Right lobe of liver (tissue), 6 donors: ENCODE data around the gene CDT1. TPM values are rescaled to one million over a fixed set of nuclear protein-coding genes. Genes with fewer than 3 reads are reported as not detected.

ENCODE experiments used
- ATAC-seq, 4 donors: fragments of 200-7000 bp; cut with Tn5 transposase; one replicate each; pipeline ENCODE4 v1.9.1; 2020; ENCODE audit warnings: mild to moderate bottlenecking in 4 of 4, moderate library complexity in 4 of 4
- DNase-seq, 3 donors: peaks; one replicate each; pipeline ENCODE4 v3.0.0-alpha.2; 2020
- H3K27ac ChIP-seq, 3 donors: fragments of 200-600 bp; one replicate each; pipeline ENCODE4 v1.8.0; 2022
- H3K27me3 ChIP-seq, 2 donors: fragments of 200-600 bp; one replicate each; pipeline ENCODE4 v1.8.0; 2022
- H3K36me3 ChIP-seq, 4 donors: fragments of 200-600 bp; sonication (generic) in 1 of 4; one replicate each; pipeline versions ENCODE4 v1.5.1 to v1.8.0; 2017 to 2022; ENCODE audit warnings: control low read depth in 1 of 4
- H3K4me1 ChIP-seq, 4 donors: fragments of 200-600 bp; sonication (generic) in 1 of 4; one replicate each; pipeline versions ENCODE4 v1.5.1 to v1.8.0; 2017 to 2022; ENCODE audit warnings: control low read depth in 1 of 4
- H3K4me3 ChIP-seq, 3 donors: fragments of 200-600 bp; one replicate each; pipeline ENCODE4 v1.8.0; 2022
- H3K9me3 ChIP-seq, 4 donors: fragments of 200-600 bp; sonication (generic) in 1 of 4; one replicate each; pipeline versions ENCODE4 v1.5.1 to v1.8.0; 2017 to 2022; ENCODE audit warnings: control low read depth in 1 of 4
- POLR2A ChIP-seq: fragments of 450-650 bp; IDR thresholded peaks from one replicate; pipeline ENCODE4 v1.6.1; 2017; ENCODE audit warnings: antibody characterized with exemption, mild to moderate bottlenecking
- WGBS: methylation state at CpG from one replicate; pipeline ENCODE4 v1.1.6; 2018; ENCODE audit warnings: low coverage, low lambda C conversion rate; ENCODE audit not compliant: insufficient coverage; ENCODE audit errors: missing lambda C conversion rate; 5-methylcytosine and 5-hydroxymethylcytosine counted together
- intact Hi-C, 2 donors: fragments of 100-400 bp; cut with DNase I; formaldehyde crosslinking; loops; one replicate each; pipeline versions ENCODE4 v1.11.2 to v1.14.1; 2022
- total RNA-seq, 6 experiments: library from RNA; depleted of rRNA in 2 of 6; stranded (reverse); fragments of >200 nt in 2 of 6; fragmentation: NEBNext Ultra II Directional in 3 of 6; extraction: Animal tissue kit (Norgen Biotek cat#: 25700) in 3 of 6; gene quantifications; one replicate each; pipeline versions ENCODE4 v1.1.0 to v1.2.4, GENCODE V29; 2016 to 2023
- TF ChIP-seq, protein P1 (sequence below), 4 donors: fragments of 200-600 bp in 3 of 4; fragments of 450-650 bp in 1 of 4; IDR thresholded peaks; one replicate each; pipeline versions ENCODE4 v1.5.1 to v1.8.0; 2016 to 2022; ENCODE audit warnings: antibody characterized with exemption in 4 of 4, mild to moderate bottlenecking in 2 of 4
- donor health status: DM: no; HTN: yes; CAD: no.
- donor health status: DM: no; HTN: no; CAD: no.
- donor health status: DM: no; HTN: no; CAD: no.
- donor health status: DM: no; HTN: yes; CAD: no.
- donor health status: DM: no; HTN: yes; CAD: no.

The CDT1 gene
- total RNA-seq, 6 experiments from 2014 or later, result 0.22 to 9.6 (median 0.42) TPM

DNA sequence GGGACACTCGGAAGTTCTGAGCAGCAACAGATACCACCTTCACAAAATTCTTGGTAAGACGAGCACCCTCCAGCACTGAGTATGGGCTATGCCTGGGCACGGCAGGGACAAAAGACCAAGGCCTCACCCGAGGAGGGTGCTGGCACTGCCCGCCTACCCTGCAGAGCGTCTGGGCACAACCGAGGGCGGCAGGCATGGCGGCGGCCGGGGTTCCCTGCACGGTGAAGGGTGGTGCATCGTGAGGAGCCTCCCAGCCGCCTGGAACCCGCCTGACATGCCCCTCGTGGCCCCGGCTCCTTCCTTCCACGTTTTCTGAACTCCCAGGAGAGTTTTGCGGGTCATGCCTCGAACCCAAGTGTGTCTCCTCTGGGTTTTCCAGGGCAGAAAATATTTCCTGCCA, 34.2 kb downstream of the CDT1 start:
- H3K36me3 ChIP-seq, result peaks cover 0 to 8% (median 2%) of the 10 kb centered on the region in 4 donors
- H3K4me1 ChIP-seq, result no peaks in the 10 kb centered on the region
- H3K27ac ChIP-seq, result no peak overlapping the region
- H3K27me3 ChIP-seq, result no peaks in the 10 kb centered on the region
- H3K9me3 ChIP-seq, result no peaks in the 10 kb centered on the region
- 40% methylated on average over 1 of the region's 20 CpGs for WGBS
- no peak overlapping the region for H3K4me3 ChIP-seq
- intact Hi-C loops, result no loop called here
- no peak for DNase-seq
- ATAC-seq, result no peak
- TF ChIP-seq, protein P1, sequence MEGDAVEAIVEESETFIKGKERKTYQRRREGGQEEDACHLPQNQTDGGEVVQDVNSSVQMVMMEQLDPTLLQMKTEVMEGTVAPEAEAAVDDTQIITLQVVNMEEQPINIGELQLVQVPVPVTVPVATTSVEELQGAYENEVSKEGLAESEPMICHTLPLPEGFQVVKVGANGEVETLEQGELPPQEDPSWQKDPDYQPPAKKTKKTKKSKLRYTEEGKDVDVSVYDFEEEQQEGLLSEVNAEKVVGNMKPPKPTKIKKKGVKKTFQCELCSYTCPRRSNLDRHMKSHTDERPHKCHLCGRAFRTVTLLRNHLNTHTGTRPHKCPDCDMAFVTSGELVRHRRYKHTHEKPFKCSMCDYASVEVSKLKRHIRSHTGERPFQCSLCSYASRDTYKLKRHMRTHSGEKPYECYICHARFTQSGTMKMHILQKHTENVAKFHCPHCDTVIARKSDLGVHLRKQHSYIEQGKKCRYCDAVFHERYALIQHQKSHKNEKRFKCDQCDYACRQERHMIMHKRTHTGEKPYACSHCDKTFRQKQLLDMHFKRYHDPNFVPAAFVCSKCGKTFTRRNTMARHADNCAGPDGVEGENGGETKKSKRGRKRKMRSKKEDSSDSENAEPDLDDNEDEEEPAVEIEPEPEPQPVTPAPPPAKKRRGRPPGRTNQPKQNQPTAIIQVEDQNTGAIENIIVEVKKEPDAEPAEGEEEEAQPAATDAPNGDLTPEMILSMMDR (IDR thresholded peaks at IDR 0.05), result no peak
- no peak for TF ChIP-seq POLR2A

- TF ChIP-seq POLR2A, result no peak
- TF ChIP-seq, protein P1 (IDR thresholded peaks at IDR 0.05), result no peak
- intact Hi-C loops, result no loop called here
- H3K27me3 ChIP-seq, result no peaks in the 10 kb centered on the region
- ATAC-seq (no peak), DNase-seq (no peak)
- H3K4me1 ChIP-seq, result no peaks in the 10 kb centered on the region
- H3K27ac ChIP-seq, result no peak overlapping the region
- 85% methylated on average over 5 of the region's 19 CpGs for WGBS
- no peaks in the 10 kb centered on the region for H3K9me3 ChIP-seq
- H3K36me3 ChIP-seq, result peaks cover 0 to 8% (median 2%) of the 10 kb centered on the region in 4 donors
- H3K4me3 ChIP-seq, result no peak overlapping the region
Observed at GRCh38 chr16:88838566-88838965, 35.0 kb downstream of the CDT1 start.

GRCh38 chr16:88839026-88839529, 35.5 kb downstream of the CDT1 start:
- intact Hi-C loops, result no loop called here
- Histone ChIP-seq H3K9me3 (no peaks in the 10 kb centered on the region), H3K4me3 (no peak overlapping the region), H3K36me3 (peaks cover 0 to 8% (median 2%) of the 10 kb centered on the region in 4 donors), H3K27ac (no peak overlapping the region), H3K4me1 (no peaks in the 10 kb centered on the region), H3K27me3 (no peaks in the 10 kb centered on the region)
- TF ChIP-seq, protein P1 (IDR thresholded peaks at IDR 0.05), result no peak
- TF ChIP-seq POLR2A, result no peak
- WGBS, result 75% methylated on average over 8 of the region's 39 CpGs
- ATAC-seq (no peak), DNase-seq (no peak)

DNA sequence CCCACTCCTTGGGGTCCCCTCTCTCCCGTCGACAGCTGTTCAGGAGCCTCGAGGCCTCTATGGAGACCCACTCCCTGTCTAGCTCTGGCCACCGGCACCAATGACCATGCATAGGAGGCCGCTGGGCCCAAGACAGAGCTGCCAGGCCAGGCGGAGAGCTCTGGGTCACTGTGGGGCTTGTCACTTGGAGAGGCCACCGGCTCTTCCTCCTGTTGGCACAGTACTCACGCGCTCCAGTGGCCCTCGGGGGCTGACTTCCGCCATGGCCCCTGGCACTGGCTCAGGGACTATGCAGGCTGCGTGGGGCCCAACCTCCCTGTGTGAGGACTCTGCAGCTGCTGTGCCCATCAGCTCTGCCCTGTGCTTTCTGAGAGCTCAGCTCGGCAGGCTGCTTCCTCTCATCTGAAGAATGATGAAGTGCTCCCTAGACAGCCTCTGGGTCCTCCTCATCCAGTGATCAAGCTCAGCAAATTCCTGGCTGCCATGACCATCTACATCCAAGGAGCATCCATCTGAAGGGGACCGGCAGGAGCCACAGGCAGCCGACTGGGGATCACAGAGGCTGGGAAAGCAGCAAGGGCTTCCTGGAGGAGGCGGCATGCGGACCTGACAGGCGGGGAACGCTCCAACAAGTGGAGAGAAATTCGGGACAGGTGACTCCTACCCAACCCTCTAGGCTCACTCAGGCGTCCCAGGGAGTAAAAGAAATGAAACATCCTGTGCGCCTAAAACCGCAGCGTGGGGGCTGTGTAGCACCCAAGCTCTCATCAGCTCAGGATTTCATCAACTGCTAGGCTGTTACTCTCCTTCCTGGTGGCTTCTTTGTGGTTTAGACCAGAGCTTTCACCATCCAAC, 36.4 kb downstream of the CDT1 start:
- H3K36me3 ChIP-seq, result peaks cover 0 to 8% (median 2%) of the 10 kb centered on the region in 4 donors
- H3K27ac ChIP-seq, result no peak overlapping the region
- H3K4me1 ChIP-seq, result no peaks in the 10 kb centered on the region
- no peaks in the 10 kb centered on the region for H3K9me3 ChIP-seq
- WGBS, result 79% methylated on average over 9 of the region's 24 CpGs
- intact Hi-C loops, result no loop called here
- no peak overlapping the region for H3K4me3 ChIP-seq
- DNase-seq (no peak), ATAC-seq (no peak)
- TF ChIP-seq, protein P1 (IDR thresholded peaks at IDR 0.05), result no peak
- no peak for TF ChIP-seq POLR2A
- no peaks in the 10 kb centered on the region for H3K27me3 ChIP-seq
